Ammon's horn (tissue), 1 donor: ENCODE results near the gene ATP6V0A1.
"Not testable (repeated sequence)": the region's sequence is repeated elsewhere in the genome, so short reads cannot be mapped to it uniquely, and the experiment has no call there.

Experiments
- DNase-seq: peaks from one replicate; pipeline ENCODE4 v3.0.0-alpha.2; 2016; ENCODE audit warnings: low spot score

Gene ATP6V0A1

DNA sequence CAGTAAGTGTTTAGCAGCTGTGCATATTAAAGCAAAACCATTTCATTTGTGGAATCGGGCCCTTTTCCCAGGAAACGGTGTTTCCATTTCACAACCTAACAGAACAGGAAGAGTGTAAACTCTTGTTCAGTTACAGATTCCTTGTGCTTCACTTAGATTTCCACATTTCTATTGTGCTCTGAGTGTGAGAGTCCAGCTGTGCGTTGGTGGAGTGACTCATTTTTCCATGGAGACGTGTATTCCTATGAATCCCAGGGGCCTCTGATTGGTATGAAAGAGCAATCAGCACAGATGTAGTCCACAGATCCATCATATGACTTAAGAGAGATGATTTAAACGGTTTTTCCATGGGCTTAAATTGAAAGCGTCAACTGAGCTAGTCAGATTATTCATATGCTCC lies 22.3 kb upstream of the ATP6V0A1 start:
- peak; percentile 43 for DNase-seq

DNA sequence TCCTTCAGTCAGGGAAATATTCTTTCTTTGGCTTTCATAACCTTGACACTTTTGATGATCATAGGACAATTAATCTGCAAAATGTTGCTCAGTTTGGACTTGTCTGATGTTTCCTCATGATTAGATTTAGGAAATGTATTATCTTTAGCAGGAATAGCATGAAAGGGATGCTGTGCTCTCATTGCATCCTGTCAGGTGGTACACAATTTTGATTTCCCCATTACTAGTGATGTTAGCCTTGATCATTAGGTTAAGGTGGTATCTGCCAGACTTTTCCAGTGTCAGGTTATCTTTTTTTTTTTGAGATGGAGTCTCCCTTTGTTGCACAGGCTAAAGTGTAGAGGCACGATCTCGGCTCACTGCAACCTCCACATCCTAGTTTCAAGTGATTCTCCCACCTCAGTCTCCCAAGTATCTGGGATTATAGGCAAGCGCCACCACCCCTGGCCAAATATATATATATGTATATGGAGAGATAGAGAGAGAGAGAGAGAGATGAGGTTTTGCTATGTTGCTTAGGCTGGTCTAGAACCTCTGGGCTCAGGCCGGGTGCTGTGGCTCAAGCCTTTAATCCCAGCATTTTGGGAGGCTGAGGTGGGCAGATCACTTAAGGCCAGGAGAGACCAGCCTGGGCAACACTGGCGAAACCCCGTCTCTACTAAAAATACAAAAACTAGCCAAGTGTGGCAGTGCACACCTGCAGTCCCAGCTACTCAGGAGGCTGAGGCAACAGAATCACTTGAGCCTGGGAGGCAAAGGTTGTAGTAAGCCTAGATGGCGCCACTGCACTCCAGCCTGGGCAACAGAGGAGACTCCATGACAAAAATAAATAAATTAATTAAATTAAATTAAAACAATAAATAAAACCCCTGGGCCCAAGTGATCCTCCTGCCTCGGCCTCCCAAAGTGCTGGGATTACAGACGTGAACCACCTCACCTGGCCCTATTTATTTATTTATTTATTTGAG lies 19.8 kb upstream of the ATP6V0A1 start:
- DNase-seq = no peak

- no peak for DNase-seq
Observed at GRCh38 chr17:42441371-42442195, 17.1 kb upstream of the ATP6V0A1 start.

DNA sequence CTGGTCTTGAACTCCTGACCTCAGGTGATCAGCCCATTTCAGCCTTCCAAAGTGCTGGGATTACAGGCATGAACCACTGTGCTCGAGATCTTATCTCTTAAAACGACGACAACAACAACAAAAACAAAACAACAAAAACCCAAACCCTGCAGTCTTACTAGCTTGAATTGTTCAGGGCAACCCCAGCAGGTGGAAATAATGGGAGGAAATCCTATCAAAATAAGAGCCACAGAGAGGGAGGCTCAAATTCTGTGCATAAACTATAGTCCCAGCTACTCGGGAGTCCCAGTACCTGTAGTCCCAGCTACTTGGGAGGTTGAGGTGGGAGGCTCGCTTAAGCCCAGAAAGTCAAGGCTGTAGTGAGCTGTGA lies 16.5 kb upstream of the ATP6V0A1 start:
- no peak for DNase-seq

DNA sequence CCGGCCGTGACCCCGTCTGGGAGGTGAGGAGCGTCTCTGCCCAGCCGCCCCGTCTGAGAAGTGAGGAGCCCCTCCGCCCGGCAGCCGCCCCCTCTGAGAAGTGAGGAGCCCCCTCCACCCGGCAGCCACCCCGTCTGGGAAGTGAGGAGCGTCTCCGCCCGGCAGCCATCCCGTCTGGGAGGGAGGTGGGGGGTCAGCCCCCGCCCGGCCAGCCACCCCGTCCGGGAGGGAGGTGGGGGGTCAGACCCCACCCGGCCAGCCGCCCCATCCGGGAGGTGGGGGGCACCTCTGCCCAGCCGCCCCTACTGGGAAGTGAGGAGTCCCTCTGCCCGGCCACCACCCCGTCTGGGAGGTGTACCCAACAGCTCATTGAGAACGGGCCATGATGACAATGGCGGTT lies 9.5 kb upstream of the ATP6V0A1 start:
- DNase-seq = not testable (repeated sequence)

DNA sequence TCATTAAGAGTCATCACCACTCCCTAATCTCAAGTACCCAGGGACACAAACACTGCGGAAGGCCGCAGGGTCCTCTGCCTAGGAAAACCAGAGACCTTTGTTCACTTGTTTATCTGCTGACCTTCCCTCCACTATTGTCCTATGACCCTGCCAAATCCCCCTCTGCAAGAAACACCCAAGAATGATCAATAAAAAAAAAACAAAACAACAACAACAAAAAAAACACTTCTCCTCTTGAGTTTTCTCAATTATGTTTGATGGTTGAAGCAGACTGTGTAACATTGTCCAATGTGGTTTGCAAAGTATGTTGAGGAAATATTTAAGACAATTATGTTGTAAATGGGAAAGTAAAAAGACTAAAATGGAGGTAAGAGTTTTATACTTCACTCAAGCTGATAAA lies 8.8 kb upstream of the ATP6V0A1 start:
- not testable (repeated sequence) for DNase-seq

- DNase-seq = not testable (repeated sequence)
Observed at GRCh38 chr17:42451270-42451669, 7.4 kb upstream of the ATP6V0A1 start.

DNA sequence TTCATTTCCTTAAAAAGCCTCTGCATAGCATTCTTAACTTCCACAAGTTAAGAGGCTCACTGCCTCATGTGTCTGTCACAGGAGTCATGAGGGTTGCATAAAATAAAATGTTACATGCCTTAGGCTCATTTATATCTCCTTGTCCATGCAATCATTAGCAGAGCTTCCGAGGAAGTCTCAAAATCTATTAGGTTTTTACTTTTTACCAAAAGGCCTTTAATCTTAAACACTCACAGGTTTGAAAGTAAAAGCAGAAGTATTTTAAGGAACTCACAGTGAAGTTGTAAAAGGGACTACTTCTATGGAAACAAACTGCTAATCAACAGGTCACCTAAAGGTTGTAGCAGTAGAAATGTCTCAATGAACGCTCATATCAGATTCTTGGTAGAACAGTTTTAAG lies 5.2 kb upstream of the ATP6V0A1 start:
- no peak for DNase-seq

- DNase-seq = not testable (repeated sequence)
Observed at GRCh38 chr17:42454987-42455386, 3.7 kb upstream of the ATP6V0A1 start.

GRCh38 chr17:42456223-42457106 lies 2.2 kb upstream of the ATP6V0A1 start:
- peak; percentile 33 for DNase-seq

- peak; percentile 23 for DNase-seq
Observed at GRCh38 chr17:42457107-42457792, 1.4 kb upstream of the ATP6V0A1 start.

DNA sequence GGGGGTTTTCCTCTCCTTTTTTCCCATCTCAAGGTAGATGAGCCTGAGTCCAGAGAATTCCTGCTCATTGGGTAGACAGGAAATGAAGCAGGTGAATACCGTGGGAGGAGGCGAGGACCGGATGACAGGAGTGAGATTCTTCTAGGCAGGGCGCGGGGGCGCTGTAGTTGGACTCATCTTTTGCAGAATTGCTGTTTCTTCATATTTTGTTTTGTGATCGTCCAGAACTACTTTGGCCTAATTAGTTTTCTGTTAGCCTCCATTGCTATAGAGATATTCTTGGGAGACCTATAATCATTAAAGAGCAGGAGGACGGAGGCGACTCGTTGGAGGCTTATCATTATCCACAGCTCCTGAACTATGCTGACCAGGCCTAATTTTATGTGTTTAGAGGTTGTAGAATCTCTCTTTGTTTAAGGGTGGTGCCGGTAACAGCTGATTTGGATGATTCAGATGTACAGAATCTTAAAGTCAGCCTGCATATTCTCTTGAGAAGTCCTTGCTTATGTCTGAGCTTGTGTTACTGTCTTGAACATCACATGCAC lies 650 bp downstream of the ATP6V0A1 start:
- DNase-seq = peak; percentile 79

DNA sequence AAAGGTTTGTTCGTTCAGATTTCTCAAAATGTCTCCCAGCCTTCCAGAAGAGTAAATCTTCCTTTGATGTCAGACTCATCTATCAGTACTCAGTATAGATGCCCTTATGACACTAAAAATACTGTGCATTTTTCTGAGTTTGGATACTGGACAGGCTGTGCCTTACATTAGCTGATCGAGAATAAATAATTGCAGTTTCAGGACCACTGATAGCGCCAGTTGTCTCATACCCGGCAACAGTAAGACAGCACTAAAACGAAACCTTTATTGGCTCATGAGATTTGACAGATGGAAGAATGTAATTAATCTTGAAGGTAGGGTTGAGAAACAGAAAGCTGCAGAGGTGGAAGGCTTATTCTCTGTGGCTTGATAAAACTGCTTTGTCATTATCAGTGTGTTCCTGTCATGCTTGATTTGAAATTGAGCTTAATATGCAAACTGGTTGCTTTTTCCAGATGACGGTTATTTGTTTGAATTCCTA lies 1.2 kb downstream of the ATP6V0A1 start:
- DNase-seq = peak; percentile 33

DNA sequence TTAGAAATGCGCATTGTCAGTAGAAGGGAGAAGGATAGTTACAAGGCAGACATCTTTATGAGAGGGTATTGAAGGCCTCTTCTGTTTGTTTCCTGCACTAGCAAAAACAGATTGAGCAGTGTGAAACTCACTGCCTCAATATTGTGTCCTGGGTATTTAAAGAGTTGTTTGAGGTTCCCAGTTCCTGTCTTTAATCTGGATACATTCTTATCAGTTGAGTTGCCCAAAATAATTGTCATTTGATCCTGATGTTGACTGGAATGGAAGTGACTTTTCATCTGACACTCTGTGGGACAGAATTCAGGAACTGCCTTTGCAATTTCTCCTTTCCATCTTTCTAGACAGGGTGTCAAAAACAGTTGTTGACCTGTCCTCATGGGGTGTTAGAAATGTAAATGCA lies 1.7 kb downstream of the ATP6V0A1 start:
- DNase-seq = peak; percentile 16

DNA sequence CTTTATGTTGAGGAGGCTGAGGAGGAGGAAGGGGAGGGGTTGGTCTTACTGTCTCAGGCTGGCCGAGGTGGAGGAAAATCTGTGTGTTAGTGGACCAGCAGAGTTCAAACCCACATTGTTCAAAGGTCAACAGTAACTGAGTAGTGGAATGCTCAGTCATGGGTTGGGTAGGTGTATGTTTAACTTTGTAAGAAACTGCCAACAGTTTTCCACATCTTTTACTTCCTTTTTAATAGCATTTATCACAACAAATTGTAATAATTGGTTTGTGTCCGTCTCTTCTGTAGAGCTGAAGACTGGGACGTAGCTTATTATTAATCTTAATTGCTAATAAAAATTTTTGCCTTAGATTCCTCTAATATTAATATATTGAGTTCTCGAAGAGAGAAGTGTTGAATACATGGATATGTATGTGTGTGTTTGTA lies 5.3 kb downstream of the ATP6V0A1 start:
- no peak for DNase-seq

GRCh38 chr17:42467889-42468288 lies 9.2 kb downstream of the ATP6V0A1 start:
- DNase-seq = no peak

- DNase-seq = no peak
Observed at GRCh38 chr17:42472709-42473521, 14.2 kb downstream of the ATP6V0A1 start.

- no peak for DNase-seq
Observed at GRCh38 chr17:42474276-42474675, 15.6 kb downstream of the ATP6V0A1 start.

GRCh38 chr17:42475121-42475520 lies 16.4 kb downstream of the ATP6V0A1 start:
- DNase-seq = no peak

DNA sequence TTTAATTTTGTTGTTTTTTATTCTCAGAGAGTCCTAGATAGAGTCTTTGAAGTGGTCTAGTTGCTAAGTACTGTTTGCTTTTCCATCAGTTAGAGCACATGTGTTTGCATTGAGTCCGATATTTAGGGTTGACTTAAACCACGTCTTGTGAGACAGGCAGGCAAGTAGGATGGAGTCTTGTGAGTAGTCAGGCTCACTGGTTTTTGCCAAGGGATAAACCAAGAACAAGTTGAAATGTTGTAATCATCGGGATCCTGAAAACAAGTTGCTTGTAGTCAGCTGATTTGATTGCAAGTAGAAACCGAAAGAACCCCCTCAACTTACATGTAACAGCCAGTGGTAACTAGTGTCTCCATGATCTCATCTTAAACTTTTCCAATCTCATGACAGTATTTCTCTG lies 17.2 kb downstream of the ATP6V0A1 start:
- DNase-seq = peak; percentile 12
